HepG2 (cell line): ENCODE results near the gene OLFM3. TPM values are rescaled to one million over a fixed set of nuclear protein-coding genes. Genes with fewer than 3 reads are reported as not detected.

Experiments
- ATAC-seq: fragments of 200-7000 bp; cut with Tn5 transposase; 3 replicates; pipeline ENCODE4 v1.9.1; 2020; ENCODE audit warnings: mild to moderate bottlenecking, moderate library complexity
- BruUV-seq: library from RNA; stranded (reverse); fragments of 400-500 nt; replicated peaks from 2 replicates; lab custom pipeline; 2021; lab: Mats Ljungman, UMichigan
- CTCF ChIA-PET: fragments of 300-600 bp; formaldehyde crosslinking; extraction: SDS; loops from one replicate; lab custom pipeline; 2021; ENCODE audit warnings: low total read pairs, inconsistent platforms, low intra/inter-chr PET ratio; lab: Yijun Ruan, JAX
- POLR2A ChIA-PET: fragments of 350-600 bp; sonication (Branson Sonifier 250); formaldehyde crosslinking; loops from one replicate; lab custom pipeline; 2020; ENCODE audit warnings: antibody characterized with exemption, inconsistent platforms; lab: Yijun Ruan, JAX
- DNase-seq: peaks from one replicate; pipeline ENCODE4 v3.0.0-alpha.2; 2015; ENCODE audit warnings: low spot score
- FAIRE-seq: peaks from 3 replicates; lab custom pipeline; 2011; peaks lifted over from hg19 to GRCh38; lab: Jason Lieb, UNC
- H2AFZ ChIP-seq: one replicate; pipeline ENCODE4 v1.6.1; 2011; ENCODE audit warnings: low read length, inconsistent platforms
- H3K27ac ChIP-seq: fragments of 300-600 bp; 3 replicates; pipeline ENCODE4 v1.8.0; 2011; ENCODE audit warnings: mixed run types, mild to moderate bottlenecking, mixed read lengths, low read length, inconsistent platforms; ENCODE audit not compliant: insufficient read depth; ENCODE audit errors: extremely low read length
- H3K27me3 ChIP-seq, 2 experiments: fragments of 200-600 bp in 1 of 2; 2 replicates in 1 of 2; 3 replicates in 1 of 2; pipeline versions ENCODE4 v1.6.0 to v1.8.0; 2011; ENCODE audit warnings: low read length in 2 of 2, mild to moderate bottlenecking in 2 of 2, moderate library complexity in 2 of 2, inconsistent platforms in 1 of 2; ENCODE audit not compliant: insufficient read depth in 2 of 2, control insufficient read depth in 1 of 2
- H3K36me3 ChIP-seq, 2 experiments: fragments of 200-600 bp in 1 of 2; replicated peaks in 1 of 2; 2 replicates in 1 of 2; 3 replicates in 1 of 2; pipeline versions ENCODE4 v1.5.1 to v1.8.0; 2011; ENCODE audit warnings: low read length in 2 of 2, inconsistent platforms in 1 of 2; ENCODE audit not compliant: insufficient read depth in 2 of 2, control insufficient read depth in 1 of 2
- H3K4me1 ChIP-seq: 2 replicates; pipeline ENCODE4 v1.5.1; 2012; ENCODE audit warnings: low read length, inconsistent platforms; ENCODE audit not compliant: insufficient read depth
- H3K4me2 ChIP-seq: 2 replicates; pipeline ENCODE4 v1.6.0; 2011; ENCODE audit warnings: low read depth, low read length, inconsistent platforms
- H3K4me3 ChIP-seq, 3 experiments: fragments of 200-600 bp in 1 of 3; sonication (generic), shearing (Covaris generic) in 1 of 3; replicated peaks in 1 of 3; 2 replicates each; pipeline ENCODE4 v1.5.1; 2011 to 2016; ENCODE audit warnings: low read length in 3 of 3, inconsistent platforms in 2 of 3, low read depth in 2 of 3, mild to moderate bottlenecking in 2 of 3, control low read depth in 1 of 3, mixed read lengths in 1 of 3; ENCODE audit not compliant: insufficient read depth in 1 of 3
- H3K79me2 ChIP-seq: one replicate; pipeline ENCODE4 v1.6.1; 2011; ENCODE audit warnings: low read length, inconsistent platforms; ENCODE audit not compliant: insufficient read depth
- H3K9ac ChIP-seq: 2 replicates; pipeline ENCODE4 v1.6.0; 2011; ENCODE audit warnings: mild to moderate bottlenecking, low read depth, low read length, inconsistent platforms; ENCODE audit not compliant: insufficient read depth
- H3K9me3 ChIP-seq: 2 replicates; pipeline ENCODE4 v1.5.1; 2012; ENCODE audit warnings: mild to moderate bottlenecking, low read length
- H4K20me1 ChIP-seq: 2 replicates; pipeline ENCODE4 v1.6.0; 2011; ENCODE audit warnings: inconsistent platforms, mild to moderate bottlenecking, low read length, moderate library complexity; ENCODE audit not compliant: insufficient read depth
- ARNT ChIP-seq: fragments of 450-650 bp; IDR thresholded peaks from 2 replicates; pipeline ENCODE4 v1.6.1; 2017
- EEA1 ChIP-seq: sonication (generic); formaldehyde crosslinking; IDR thresholded peaks from 2 replicates; pipeline ENCODE4 v1.5.1; 2020; ENCODE audit warnings: mild to moderate bottlenecking, missing genetic modification reagents, borderline replicate concordance
- KAT2B ChIP-seq: fragments of 150-350 bp; IDR thresholded peaks from 2 replicates; pipeline ENCODE4 v1.6.1; 2014; ENCODE audit warnings: low read depth, low read length, borderline replicate concordance
- SALL2 ChIP-seq: sonication (generic); formaldehyde crosslinking; IDR thresholded peaks from 2 replicates; pipeline ENCODE4 v1.8.1; 2023; ENCODE audit warnings: mild to moderate bottlenecking, missing genetic modification reagents, inconsistent platforms
- WGBS: methylation state at CpG from one replicate; pipeline ENCODE4 v1.1.6; 2017; ENCODE audit warnings: low lambda C conversion rate; 5-methylcytosine and 5-hydroxymethylcytosine counted together
- in situ Hi-C: cut with HindIII; loops from 2 replicates; pipeline ENCODE4 v1.10.0; 2017; ENCODE audit warnings: low pct_unique_long_range_greater_than_20kb; ENCODE audit not compliant: extremely low pct_ligation_motif_present
- intact Hi-C: fragments of 100-400 bp; cut with micrococcal nuclease; formaldehyde crosslinking; loops from one replicate; pipeline ENCODE4 v1.10.0; 2022; ENCODE audit not compliant: unreplicated experiment
- polyA plus RNA-seq, 8 experiments: library from polyadenylated mRNA; depleted of rRNA in 3 of 8; stranded (reverse) in 7 of 8; unstranded in 1 of 8; fragments of >200 nt; fragmentation: Illumina TruSeq in 4 of 8; extraction: Trizol in 4 of 8; gene quantifications; 2 replicates each; pipeline versions ENCODE4 v1.2.1 to v1.2.3, GENCODE V29; 2011 to 2016; ENCODE audit warnings: low read depth in 4 of 8, missing spikeins in 1 of 8, mixed read lengths in 1 of 8; ENCODE audit not compliant: insufficient read depth in 1 of 8
- total RNA-seq, 5 experiments: library from RNA; depleted of rRNA; stranded (reverse); fragments of >200 nt; fragmentation: Illumina TruSeq; extraction: Trizol; gene quantifications; 2 replicates each; pipeline ENCODE4 v1.2.3, GENCODE V29; 2016; ENCODE audit warnings: low read depth in 1 of 5
- TF ChIP-seq, protein P1 (sequence below): sonication (generic); formaldehyde crosslinking; IDR thresholded peaks from 2 replicates; pipeline ENCODE4 v1.8.1; 2023; ENCODE audit warnings: missing genetic modification reagents, inconsistent platforms, borderline replicate concordance
- TF ChIP-seq, protein P2 (sequence below): sonication (generic); formaldehyde crosslinking; IDR thresholded peaks from 2 replicates; pipeline ENCODE4 v1.4.0; 2020; ENCODE audit warnings: missing genetic modification reagents
- TF ChIP-seq, protein P3 (sequence below): sonication (generic); formaldehyde crosslinking; IDR thresholded peaks from 2 replicates; pipeline ENCODE4 v1.4.0; 2020; ENCODE audit warnings: missing genetic modification reagents
- TF ChIP-seq, protein P4 (sequence below): sonication (generic); formaldehyde crosslinking; IDR thresholded peaks from 2 replicates; pipeline ENCODE4 v1.4.0; 2020; ENCODE audit warnings: missing genetic modification reagents
- TF ChIP-seq, protein P5 (sequence below), 2 experiments: sonication (generic) in 1 of 2; formaldehyde crosslinking in 1 of 2; IDR thresholded peaks; 2 replicates each; pipeline versions ENCODE4 v1.5.1 to v1.6.1; 2011 to 2020; ENCODE audit warnings: borderline replicate concordance in 1 of 2, low read depth in 1 of 2, low read length in 1 of 2, mild to moderate bottlenecking in 1 of 2, missing genetic modification reagents in 1 of 2, moderate library complexity in 1 of 2

Gene OLFM3
- total and polyA plus RNA-seq, 2 of the 13 experiments (the other 11 are each of a cell fraction or from before 2014, with no cell fraction given), result not detected

DNA sequence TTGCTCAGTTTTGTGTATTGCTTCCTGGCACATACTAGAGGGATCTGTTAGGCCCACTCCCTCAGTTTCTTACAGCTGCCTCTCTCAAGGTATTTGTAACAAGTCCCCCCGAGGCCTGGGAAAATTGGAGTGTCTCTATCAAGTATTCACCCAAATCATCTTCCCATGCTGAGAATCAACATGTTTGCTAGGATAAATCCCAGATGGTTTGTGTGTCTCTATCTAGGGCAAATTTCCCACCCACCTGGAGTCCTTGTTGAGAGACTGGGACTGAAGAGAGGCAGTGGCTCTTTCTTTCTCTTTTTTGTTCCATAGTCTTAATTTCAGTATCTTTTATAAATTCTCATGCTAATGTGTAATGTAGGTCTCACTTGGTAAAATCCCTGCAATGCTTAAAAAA lies 58.0 kb downstream of the OLFM3 start:
- ChIA-PET CTCF (no interaction called here), POLR2A (no interaction called here)
- Histone ChIP-seq H2AFZ (no peak overlapping the region), H3K27me3 (no peaks in the 10 kb centered on the region), H3K36me3 (no peaks in the 10 kb centered on the region), H4K20me1 (no peaks in the 10 kb centered on the region), H3K4me1 (no peaks in the 10 kb centered on the region), H3K9me3 (peaks cover 8% of the 10 kb centered on the region; the same call in 1 of the 2 replicates), H3K79me2 (no peaks in the 10 kb centered on the region), H3K4me2 (no peak overlapping the region), H3K27ac (no peak overlapping the region), H3K4me3 (no peak overlapping the region), H3K9ac (no peak overlapping the region)
- TF ChIP-seq, protein P1, sequence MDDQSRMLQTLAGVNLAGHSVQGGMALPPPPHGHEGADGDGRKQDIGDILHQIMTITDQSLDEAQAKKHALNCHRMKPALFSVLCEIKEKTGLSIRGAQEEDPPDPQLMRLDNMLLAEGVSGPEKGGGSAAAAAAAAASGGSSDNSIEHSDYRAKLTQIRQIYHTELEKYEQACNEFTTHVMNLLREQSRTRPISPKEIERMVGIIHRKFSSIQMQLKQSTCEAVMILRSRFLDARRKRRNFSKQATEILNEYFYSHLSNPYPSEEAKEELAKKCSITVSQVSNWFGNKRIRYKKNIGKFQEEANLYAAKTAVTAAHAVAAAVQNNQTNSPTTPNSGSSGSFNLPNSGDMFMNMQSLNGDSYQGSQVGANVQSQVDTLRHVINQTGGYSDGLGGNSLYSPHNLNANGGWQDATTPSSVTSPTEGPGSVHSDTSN (CRISPR knock-in tag), result no peak
- TF ChIP-seq KAT2B (no peak), EEA1 (CRISPR knock-in tag) (no peak), ARNT (no peak), SALL2 (CRISPR knock-in tag) (no peak)
- TF ChIP-seq, protein P2, sequence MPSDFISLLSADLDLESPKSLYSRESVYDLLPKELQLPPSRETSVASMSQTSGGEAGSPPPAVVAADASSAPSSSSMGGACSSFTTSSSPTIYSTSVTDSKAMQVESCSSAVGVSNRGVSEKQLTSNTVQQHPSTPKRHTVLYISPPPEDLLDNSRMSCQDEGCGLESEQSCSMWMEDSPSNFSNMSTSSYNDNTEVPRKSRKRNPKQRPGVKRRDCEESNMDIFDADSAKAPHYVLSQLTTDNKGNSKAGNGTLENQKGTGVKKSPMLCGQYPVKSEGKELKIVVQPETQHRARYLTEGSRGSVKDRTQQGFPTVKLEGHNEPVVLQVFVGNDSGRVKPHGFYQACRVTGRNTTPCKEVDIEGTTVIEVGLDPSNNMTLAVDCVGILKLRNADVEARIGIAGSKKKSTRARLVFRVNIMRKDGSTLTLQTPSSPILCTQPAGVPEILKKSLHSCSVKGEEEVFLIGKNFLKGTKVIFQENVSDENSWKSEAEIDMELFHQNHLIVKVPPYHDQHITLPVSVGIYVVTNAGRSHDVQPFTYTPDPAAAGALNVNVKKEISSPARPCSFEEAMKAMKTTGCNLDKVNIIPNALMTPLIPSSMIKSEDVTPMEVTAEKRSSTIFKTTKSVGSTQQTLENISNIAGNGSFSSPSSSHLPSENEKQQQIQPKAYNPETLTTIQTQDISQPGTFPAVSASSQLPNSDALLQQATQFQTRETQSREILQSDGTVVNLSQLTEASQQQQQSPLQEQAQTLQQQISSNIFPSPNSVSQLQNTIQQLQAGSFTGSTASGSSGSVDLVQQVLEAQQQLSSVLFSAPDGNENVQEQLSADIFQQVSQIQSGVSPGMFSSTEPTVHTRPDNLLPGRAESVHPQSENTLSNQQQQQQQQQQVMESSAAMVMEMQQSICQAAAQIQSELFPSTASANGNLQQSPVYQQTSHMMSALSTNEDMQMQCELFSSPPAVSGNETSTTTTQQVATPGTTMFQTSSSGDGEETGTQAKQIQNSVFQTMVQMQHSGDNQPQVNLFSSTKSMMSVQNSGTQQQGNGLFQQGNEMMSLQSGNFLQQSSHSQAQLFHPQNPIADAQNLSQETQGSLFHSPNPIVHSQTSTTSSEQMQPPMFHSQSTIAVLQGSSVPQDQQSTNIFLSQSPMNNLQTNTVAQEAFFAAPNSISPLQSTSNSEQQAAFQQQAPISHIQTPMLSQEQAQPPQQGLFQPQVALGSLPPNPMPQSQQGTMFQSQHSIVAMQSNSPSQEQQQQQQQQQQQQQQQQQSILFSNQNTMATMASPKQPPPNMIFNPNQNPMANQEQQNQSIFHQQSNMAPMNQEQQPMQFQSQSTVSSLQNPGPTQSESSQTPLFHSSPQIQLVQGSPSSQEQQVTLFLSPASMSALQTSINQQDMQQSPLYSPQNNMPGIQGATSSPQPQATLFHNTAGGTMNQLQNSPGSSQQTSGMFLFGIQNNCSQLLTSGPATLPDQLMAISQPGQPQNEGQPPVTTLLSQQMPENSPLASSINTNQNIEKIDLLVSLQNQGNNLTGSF (CRISPR knock-in tag), result no peak
- TF ChIP-seq, protein P3, sequence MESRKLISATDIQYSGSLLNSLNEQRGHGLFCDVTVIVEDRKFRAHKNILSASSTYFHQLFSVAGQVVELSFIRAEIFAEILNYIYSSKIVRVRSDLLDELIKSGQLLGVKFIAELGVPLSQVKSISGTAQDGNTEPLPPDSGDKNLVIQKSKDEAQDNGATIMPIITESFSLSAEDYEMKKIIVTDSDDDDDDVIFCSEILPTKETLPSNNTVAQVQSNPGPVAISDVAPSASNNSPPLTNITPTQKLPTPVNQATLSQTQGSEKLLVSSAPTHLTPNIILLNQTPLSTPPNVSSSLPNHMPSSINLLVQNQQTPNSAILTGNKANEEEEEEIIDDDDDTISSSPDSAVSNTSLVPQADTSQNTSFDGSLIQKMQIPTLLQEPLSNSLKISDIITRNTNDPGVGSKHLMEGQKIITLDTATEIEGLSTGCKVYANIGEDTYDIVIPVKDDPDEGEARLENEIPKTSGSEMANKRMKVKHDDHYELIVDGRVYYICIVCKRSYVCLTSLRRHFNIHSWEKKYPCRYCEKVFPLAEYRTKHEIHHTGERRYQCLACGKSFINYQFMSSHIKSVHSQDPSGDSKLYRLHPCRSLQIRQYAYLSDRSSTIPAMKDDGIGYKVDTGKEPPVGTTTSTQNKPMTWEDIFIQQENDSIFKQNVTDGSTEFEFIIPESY (CRISPR knock-in tag), result no peak
- TF ChIP-seq, protein P4, sequence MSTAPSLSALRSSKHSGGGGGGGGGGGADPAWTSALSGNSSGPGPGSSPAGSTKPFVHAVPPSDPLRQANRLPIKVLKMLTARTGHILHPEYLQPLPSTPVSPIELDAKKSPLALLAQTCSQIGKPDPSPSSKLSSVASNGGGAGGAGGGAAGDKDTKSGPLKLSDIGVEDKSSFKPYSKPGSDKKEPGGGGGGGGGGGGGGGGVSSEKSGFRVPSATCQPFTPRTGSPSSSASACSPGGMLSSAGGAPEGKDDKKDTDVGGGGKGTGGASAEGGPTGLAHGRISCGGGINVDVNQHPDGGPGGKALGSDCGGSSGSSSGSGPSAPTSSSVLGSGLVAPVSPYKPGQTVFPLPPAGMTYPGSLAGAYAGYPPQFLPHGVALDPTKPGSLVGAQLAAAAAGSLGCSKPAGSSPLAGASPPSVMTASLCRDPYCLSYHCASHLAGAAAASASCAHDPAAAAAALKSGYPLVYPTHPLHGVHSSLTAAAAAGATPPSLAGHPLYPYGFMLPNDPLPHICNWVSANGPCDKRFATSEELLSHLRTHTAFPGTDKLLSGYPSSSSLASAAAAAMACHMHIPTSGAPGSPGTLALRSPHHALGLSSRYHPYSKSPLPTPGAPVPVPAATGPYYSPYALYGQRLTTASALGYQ, result no peak
- TF ChIP-seq, protein P5, sequence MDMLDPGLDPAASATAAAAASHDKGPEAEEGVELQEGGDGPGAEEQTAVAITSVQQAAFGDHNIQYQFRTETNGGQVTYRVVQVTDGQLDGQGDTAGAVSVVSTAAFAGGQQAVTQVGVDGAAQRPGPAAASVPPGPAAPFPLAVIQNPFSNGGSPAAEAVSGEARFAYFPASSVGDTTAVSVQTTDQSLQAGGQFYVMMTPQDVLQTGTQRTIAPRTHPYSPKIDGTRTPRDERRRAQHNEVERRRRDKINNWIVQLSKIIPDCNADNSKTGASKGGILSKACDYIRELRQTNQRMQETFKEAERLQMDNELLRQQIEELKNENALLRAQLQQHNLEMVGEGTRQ (IDR thresholded peaks at IDR 0.05; ENCODE audit: low read depth, low read length), result no peak
- TF ChIP-seq, protein P5 (CRISPR knock-in tag; IDR thresholded peaks at IDR 0.05; ENCODE audit: borderline replicate concordance), result no peak
- BruUV-seq, result no TSS peak
- DNase-seq (no peak), FAIRE-seq (no peak), ATAC-seq (no peak)
- 0% methylated on average over 1 of the region's 1 CpG for WGBS
- intact Hi-C loops, result no loop called here
- in situ Hi-C loops, result no loop called here
